ENCODE measurements around the gene LDLRAD3.

Gene LDLRAD3

DNA sequence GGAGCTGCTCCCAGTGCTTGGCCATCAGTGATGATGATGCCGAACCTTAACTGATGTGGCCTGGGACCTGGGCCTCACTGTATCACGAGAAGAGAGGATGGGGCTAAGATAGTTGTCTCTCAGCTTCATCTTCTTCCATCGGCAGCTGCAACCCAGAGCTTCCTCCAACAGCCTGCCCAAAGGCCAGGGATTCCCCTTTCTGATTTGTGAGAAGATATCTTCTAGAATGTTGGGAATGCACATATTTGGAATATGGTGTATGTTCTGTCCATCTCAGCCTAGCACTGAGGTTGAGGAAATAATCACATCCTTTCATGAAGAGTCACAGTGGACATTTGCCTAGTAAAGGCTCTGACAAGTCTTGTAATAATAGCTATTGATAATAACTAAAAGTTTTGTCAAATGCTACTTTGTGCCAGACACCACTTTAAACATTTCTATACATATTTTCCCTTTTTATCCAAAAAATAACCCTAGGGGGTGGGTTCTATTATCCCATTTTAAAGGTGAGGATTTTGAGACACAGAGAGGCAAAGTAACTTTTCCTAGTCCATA is 272.3 kb downstream of the LDLRAD3 start:
- no peak for DNase-seq

DNA sequence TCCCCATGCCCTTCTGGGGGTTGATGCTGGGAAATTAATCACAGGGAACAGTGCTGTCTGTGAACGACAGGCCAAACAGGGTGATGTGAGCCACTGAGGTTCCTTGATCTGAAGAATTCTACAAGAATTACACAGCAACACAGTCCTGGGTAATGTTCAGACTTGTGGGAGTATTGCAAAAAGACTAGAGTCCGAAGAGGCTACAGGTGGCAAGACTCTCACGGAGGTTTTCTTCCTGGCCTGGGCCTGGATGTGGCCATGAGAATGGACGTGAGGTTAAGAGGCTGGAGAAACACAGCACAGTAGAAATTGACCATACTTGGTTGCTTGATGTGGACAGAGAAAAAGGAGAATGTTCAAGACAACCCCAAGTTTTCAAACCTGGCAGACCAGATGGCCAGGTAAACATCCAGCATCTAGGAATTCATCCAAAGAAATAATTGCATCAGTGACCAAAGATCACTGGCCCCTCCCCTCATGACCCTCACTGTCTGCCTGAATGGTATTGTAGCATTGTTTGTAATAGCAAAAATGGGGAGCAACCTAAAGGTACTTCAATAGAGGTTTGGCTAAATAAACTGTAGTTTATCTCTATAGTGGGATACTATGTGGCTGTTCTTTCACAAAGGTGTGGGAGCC is 274.5 kb downstream of the LDLRAD3 start:
- no peak for DNase-seq

DNA sequence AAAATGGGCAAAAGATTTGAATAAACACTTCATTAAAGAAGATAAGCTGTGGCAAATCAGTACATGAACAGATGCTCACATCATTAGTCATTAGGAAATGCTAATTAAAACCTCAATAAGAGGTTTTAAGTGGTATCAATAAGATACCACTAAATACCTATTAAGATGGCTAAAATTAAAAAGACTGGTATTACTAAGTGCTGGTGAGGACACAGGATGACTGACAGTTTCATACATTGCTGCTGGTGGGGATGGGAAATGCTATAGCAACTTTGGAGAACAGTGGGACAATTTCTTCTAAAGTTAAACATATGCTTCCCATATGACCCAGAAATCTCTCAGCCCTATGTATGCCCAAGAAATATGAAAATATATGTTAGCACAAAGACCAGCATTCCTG is 276.1 kb downstream of the LDLRAD3 start:
- DNase-seq: no peak

DNA sequence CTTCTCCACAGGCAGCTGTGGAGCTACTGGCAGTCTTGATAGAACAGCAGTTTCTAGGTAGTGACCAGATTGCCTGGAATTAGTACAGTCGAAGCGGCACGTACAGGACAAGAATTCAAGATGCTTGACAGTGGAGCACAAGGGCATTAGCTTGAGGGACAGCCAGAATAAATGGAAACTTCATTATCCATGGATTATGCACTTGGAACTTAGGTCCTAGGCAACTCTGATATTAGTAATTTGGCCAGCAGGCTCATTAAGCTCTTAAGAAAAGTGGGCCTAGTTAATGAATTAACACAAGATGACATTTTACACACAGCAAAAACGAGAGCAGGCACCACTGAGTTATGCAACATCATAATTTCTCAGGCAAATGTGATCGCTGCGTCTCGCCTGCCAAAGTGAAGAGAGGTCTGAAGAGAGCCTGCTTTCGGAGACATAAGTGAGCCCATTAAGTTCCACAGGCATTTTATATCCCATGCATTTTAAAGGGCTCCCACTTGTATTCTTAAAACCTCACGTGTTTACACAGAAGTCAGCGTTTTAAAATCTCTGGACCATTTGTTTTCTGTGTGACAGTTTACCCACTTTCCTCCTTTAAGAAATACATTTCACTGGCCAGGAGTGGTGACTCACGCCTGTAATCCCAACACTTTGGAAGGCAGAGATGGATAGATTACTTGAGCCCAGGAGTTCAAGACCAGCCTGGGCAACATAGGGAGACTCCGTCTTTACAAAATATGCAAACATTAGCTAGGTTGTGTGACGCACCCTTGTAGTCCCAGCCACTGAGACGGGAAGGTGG is 279.2 kb downstream of the LDLRAD3 start:
- DNase-seq: no peak

DNA sequence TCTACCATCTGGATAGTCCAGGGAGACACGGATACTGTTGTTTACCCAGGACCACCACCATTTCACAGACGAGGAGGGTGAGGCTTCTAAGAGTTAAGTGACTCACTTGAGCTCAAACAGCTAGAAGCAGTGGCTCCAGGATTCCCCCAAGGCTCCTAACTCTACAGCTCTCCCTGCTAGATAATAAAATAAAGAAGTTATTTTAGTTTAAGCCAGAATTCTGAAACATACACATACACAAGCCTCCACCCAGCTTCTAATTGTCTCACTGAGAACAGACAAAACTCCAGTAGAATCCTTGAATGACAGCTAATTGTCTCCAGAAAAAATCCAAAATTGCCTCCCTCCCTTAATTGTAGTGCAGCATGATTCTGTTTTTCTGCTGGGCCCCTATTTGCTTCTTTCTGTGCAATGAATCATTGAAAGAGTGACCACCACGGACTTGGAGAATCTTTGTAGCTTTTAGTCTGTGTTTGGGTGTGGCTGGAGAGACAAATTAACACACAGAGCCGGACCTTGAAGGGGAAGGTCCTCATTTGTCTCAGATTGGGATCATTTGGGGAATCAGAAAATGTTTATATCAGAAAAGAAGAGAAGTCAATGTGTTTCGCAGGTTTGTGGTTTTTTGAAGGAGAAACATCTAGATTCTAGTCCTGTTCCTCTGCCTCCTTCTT is 280.5 kb downstream of the LDLRAD3 start:
- no peak for DNase-seq

DNA sequence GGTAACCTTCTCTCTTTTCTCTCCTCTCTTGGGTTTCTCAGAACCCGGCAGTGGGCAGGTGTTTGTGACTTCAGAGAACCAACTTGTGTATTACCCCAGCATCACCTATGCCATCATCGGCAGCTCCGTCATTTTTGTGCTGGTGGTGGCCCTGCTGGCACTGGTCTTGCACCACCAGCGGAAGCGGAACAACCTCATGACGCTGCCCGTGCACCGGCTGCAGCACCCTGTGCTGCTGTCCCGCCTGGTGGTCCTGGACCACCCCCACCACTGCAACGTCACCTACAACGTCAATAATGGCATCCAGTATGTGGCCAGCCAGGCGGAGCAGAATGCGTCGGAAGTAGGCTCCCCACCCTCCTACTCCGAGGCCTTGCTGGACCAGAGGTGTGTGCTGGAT is 283.2 kb downstream of the LDLRAD3 start:
- DNase-seq: no peak

DNA sequence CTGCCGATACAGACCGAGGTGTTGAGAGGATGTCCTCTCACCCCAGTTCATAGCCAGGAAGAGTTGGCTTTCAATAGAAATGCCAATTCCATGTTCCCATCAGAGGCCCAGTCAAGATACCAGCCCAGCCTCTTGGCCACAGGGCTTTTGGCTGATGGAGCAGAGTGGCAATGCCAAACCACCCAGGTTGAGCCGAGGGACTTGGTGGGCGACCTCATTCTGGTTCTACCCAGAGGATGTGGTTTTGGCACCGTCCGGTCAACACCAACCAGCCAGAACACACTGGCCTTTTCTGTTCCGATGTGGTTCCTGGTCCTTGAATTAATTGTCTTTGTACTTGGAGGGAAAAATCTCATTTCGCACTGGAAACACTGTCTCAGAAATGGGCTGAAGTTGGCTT is 284.8 kb downstream of the LDLRAD3 start:
- DNase-seq: no peak

DNA sequence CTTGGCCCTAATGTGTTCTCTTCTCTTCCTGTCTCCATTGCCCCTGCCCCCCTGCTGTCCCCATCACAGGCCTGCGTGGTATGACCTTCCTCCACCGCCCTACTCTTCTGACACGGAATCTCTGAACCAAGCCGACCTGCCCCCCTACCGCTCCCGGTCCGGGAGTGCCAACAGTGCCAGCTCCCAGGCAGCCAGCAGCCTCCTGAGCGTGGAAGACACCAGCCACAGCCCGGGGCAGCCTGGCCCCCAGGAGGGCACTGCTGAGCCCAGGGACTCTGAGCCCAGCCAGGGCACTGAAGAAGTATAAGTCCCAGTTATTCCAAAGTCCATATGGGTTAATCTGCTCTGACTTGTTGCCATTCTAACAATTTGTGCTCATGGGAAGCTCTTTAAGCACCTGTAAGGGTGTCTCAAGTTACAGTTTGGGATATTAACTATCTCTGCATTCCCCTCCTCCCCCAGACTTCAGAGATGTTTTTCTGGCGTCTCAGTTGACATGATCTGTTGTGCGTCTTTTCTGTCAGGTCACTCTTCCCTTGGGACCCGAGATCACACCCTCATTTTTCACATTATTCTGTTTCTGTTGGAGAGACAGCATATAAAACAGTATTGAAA is 285.3 kb downstream of the LDLRAD3 start:
- no peak for DNase-seq

DNA sequence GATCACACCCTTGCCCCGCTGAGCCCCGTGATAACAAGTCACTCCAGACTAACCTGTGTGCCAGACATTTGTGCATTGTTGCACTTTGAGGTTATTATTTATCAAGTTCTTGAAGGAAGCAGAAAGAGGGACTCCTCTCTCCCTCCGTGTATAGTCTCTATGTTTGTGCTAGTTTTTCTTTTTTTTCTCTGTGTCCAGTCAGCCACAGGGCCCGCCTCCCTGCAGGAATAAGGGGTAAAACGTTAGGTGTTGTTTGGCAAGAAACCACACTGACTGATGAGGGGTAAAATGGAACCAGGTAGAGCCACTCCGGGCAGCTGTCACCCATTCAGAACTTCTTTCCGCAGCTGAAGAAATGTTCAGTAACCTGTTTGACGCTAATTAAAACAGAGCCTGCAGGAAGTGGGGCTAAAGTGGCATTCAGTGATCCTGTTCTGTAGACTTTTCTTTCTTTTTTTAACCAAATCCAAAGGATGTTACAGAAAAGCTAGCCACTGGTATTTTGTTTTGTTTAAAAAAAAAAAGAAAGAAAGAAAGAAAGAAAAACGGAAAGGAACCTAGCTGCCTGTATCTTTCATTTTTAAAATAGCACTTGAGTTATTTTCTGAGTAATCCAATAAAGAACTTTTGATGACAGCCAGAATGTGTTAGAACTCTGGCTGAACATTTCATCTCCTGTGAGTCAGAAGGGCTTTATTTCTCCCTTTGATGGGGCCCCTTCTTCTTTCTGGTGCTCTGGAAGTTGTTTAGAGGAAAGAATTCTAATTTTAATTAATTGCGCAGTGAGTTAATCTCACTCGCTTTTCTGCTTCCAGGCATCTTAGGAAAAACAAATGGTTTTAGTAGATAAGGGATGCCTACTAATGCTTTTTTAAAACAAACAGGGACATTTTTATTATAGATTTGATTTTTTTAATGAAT is 287.2 kb downstream of the LDLRAD3 start:
- no peak for DNase-seq

DNA sequence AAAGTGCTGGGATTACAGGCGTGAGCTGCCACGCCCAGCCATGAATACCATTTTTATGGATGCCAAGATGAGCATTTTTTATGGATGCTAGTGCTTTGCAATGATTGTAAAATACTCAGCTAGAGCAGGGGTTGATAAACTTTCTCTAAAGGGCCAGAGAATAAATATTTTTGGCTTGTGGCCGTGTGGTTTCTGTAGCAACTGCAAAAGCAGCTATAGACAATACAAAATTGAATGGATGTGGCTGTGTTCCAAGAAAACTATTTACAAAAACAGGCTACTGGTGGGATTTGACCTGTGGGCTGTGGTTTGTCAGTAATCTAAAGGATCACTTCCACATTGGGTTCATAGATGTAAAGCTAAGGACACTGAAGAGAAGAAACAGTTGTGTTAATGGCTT is 289.3 kb downstream of the LDLRAD3 start:
- no peak for DNase-seq

DNA sequence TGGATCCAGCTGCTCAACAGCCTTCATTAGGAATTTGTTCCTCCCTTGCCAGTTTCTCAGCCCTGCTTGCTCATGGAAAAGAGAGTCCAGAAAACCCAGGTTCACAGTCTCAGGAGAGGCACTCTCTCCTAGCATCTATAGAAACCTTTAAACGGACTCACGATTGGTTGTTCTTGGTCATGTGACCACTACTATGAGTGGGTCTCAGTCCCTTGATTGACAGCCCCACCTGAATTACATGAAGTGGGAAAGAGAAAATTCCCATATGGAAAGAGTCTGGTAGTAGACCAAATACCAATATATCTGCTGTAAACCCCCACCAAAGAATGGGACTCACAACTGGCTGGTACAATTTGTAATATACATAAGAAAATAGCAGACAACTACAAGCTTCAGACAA is 291.0 kb downstream of the LDLRAD3 start:
- DNase-seq: no peak

DNA sequence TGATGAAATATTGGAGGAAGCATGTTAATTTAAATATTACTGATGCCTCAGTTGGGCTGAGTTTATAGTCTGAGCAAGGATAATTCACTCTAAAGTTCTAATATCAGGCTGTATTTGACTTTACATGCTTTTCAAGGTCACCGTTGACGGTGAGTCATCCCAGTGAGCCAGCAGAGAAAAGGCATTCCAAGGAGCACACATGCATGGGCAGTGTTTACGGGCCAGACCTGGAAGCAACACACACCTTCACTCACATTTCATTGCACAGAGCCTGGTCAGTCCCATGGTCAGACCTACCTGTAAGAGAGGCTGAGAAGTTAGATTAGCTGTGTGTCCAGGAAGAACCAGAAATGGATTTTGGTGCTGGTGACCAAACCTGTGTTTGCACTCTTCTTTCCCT is 291.9 kb downstream of the LDLRAD3 start:
- no peak for DNase-seq

DNA sequence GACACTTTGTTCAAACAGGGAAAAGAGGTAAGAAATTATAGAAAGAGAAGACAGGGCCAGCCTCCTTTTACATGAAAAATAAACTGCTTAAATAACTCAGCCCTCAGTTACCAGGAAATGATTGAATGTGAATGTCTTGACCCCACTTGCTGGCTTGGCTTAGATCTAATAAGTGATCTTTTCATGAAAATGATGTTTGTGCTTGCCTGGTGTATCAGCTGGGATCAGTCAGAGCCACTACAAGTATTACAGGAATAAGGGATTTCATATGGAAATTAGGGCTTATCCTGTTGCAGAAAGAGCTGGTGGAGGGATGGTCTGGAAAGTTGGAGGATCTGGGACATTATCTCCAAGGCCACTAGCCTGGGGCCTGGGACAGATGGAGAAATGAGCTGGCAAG is 293.5 kb downstream of the LDLRAD3 start:
- no peak for DNase-seq

DNA sequence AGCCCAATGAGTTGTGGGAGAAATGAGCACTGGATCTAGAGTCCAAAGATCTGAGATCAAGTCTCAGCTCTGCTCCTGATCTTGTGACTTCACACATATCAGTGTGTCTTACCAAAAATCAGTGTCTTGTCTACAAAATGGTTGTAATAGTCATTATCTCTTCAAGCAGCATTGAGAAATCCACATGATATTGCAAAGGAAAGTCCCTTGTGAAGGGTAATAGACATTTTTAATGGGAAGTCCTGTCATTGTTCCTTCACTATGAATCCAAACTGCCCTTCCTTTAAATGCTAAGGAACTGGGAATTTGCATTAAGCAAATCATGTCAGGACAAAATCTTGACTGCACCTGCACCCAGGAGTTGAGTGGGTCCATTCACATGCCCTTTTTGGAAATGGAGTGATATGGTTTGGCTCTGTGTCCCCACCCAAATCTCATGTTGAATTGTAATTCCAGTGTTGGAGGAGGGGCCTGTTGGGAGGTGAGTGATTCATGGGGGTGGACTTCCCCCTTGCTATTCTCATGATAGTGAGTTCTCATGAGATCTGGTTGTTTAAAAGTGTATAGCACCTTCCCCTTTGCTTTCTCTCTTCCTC is 294.3 kb downstream of the LDLRAD3 start:
- no peak for DNase-seq

DNA sequence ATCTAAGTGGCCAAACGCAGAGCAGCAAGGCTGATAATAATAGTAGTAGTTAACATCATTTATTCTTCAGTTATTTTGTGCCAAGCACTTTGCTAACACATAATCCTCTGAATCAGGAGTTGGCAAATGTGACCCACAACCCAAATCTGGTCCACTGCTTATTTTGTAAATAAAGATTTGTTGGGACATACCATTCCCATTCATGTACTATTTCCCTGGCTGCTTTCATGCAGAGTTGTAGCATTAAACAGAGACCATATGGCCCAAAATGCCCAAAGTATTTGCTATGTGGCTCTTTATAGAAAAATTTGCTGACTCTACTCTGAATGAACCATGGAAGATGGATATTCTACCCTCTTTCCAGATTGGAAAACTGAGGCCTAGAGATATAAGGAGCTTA is 295.0 kb downstream of the LDLRAD3 start:
- no peak for DNase-seq

DNA sequence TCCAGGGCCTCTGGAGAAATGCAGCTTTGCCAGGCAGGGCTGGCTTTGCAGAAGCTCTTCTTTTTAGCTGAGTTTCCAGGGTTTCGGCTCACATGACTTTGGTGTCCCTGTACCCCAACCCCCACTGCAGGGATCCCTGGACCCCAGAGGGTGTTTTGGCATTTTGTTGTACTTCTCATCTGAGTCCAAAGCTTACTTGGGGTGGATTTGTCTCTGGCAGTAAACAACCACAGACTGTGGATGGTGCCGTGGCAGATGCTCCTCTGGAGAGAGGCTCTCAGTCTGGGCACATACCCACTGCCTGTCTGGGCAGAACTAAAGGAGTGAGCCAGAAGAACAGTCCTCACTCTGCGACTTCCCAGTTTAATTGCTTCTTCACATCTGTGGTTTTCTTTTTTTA is 295.8 kb downstream of the LDLRAD3 start:
- DNase-seq: no peak

DNA sequence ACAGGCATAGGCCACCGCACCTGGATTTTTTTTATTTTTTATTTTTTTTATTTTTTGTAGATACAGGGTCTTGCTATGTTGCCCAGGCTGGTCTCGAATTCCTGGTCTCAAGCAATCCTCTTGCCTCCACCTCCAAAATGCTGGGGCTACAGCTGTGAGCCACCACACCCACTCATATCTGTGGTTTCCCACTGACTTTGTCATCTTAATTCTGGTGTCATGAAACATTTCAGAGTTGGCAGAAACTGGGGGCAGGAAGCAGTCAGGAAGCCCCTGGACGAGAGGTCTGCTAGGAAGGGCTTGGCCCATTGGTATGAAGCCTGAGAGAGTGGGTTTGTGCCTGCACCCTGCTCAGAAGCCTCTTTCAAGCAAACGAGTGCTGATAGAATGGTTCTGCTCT is 296.3 kb downstream of the LDLRAD3 start:
- DNase-seq: no peak

DNA sequence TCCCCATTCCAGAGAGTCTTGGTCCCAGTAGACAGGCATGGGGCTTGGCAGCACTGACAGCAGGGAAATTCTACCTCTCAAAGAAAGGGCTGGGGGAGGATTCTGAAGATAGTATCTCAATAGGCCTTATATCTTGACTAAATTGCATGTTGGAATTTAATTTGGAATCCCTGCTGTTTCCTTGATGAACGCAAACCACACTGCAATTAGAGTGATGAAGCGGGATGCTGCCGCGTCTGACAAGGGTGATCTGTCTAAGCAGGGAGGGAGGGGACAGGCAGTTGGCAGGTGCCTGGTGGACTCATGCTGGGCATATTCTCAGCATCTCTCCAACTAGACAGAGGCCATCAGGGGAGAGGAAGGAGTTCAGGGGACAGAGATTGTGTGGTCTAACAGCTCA is 296.9 kb downstream of the LDLRAD3 start:
- DNase-seq: no peak

DNA sequence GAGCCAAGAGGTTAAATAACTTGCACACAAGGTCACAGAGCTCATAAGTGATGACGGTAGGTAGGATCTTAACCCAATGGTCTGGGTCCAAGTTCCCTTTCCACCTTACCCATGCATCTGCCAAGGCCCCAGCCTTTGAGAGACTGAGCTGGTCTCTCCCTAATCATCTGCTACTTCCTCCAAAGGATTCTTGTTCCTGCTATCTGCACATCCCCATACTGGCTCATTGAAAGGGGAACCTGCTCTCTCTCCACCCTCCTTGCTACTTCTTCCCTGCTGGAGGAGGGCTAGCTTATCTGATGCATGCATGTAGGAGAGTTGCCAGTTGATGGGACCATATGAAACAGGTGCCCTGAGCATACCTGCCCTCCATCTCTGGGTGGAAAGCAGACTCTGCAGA is 297.6 kb downstream of the LDLRAD3 start:
- DNase-seq: no peak

DNA sequence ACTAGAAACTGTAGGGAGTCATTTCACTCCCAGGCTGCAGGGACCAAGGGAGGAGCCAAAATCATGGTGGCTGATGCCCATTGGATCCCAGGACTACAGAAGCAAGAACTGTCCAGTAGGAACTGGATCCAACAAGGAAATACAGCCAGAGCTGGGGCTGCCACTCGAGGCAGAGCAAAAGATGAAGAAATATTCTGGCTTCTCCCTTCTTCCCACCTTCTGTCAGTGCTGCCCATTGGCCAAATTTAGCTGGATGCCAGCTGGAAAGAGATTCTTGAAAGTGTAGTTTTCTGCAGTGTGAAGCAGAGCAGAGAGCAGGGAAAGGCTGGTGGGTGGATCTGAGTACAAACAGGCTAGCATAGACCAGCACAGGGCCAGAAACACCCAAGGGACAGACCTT is 299.8 kb downstream of the LDLRAD3 start:
- no peak for DNase-seq

DNA sequence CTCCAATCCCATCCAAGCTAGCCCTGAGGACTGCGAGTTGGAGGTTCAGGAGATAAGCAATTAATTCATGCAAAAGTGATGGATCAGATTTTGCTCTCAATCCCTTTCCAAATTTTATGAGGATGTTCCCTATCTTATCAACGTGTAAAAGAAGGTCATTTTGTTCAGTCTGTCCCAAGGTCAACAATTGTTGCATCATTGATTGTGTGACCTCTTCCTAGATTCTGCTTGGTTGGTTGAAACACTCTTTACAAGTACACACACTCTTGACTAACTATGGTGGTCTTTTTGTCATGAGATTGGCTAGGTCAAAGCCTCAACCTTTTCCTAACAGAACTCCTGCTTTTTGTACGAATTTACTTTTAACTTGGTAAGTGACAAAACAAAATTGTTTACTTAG is 303.6 kb downstream of the LDLRAD3 start:
- no peak for DNase-seq

DNA sequence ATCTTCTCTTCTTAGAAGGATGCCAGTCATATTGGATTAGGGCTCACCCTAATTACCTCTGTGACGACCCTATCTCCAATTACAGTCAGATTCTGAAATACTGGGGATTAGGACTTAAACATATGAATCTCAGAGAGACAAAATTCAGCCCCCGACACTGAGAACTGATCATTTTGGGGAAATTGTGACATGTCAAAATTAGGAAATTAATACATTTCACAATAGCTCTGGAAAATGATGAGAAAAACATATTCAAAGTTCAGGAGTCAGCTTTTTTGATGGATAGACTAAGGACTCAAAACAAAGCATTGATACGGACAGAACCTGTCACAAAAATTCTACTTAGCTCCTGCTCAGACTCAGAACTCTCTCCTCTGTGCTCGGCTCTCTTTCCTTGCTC is 304.6 kb downstream of the LDLRAD3 start:
- no peak for DNase-seq

Data from activated CD4-positive, alpha-beta T cell treated with anti-CD3 and anti-CD28 coated beads for 48 hours (primary cell).